ENCODE data around the gene ANKRD31.

Gene ANKRD31

GRCh38 chr5:75192264-75192663, 44.4 kb downstream of the ANKRD31 start:
- TF ChIP-seq CTCF (IDR thresholded peaks at IDR 0.05; ENCODE audit: low read depth, low read length, poor library complexity, severe bottlenecking) (no peak), EZH2phosphoT487 (IDR thresholded peaks at IDR 0.05; ENCODE audit: borderline replicate concordance, low read length) (no peak)
- H4K20me1 ChIP-seq (ENCODE audit: control insufficient read depth, insufficient read depth, low read depth, low read length) = no peaks in the 10 kb centered on the region
- no peaks in the 10 kb centered on the region; the same call in 1 of the 2 replicates for H3K9me2 ChIP-seq (replicated peaks; ENCODE audit: control insufficient read depth, low read length)
- 0 out of 2 replicates have a peak, but pooled peaks cover 3% of the 10 kb centered on the region for H3K27me3 ChIP-seq (ENCODE audit: control insufficient read depth, low read length)
- H3K27ac ChIP-seq (ENCODE audit: low read depth, low read length) = no peak overlapping the region
- H3K4me3 ChIP-seq (ENCODE audit: low read length) = no peak overlapping the region
- no peaks in the 10 kb centered on the region for H3K4me1 ChIP-seq (ENCODE audit: control insufficient read depth, low read length)
- no peaks in the 10 kb centered on the region for H3K79me2 ChIP-seq (ENCODE audit: control insufficient read depth, low read length)
- no peak overlapping the region for H3K4me2 ChIP-seq (ENCODE audit: low read length)
- no peaks in the 10 kb centered on the region for H3K9me3 ChIP-seq (ENCODE audit: control insufficient read depth, insufficient read depth, low read length)
- no peaks in the 10 kb centered on the region for H3K36me3 ChIP-seq (ENCODE audit: control insufficient read depth, low read length)
- no peaks in the 10 kb centered on the region for H3F3A ChIP-seq (ENCODE audit: control insufficient read depth, insufficient read depth)

- H3K4me1 ChIP-seq (ENCODE audit: control insufficient read depth, low read length) = no peaks in the 10 kb centered on the region
- no peaks in the 10 kb centered on the region for H3K36me3 ChIP-seq (ENCODE audit: control insufficient read depth, low read length)
- no peak overlapping the region for H3K27ac ChIP-seq (ENCODE audit: low read depth, low read length)
- no peak overlapping the region for H3K4me2 ChIP-seq (ENCODE audit: low read length)
- H3K4me3 ChIP-seq (ENCODE audit: low read length) = no peak overlapping the region
- H3K9me2 ChIP-seq (replicated peaks; ENCODE audit: control insufficient read depth, low read length) = no peaks in the 10 kb centered on the region
- no peaks in the 10 kb centered on the region for H4K20me1 ChIP-seq (ENCODE audit: control insufficient read depth, insufficient read depth, low read depth, low read length)
- H3K79me2 ChIP-seq (ENCODE audit: control insufficient read depth, low read length) = no peaks in the 10 kb centered on the region
- no peaks in the 10 kb centered on the region for H3K9me3 ChIP-seq (ENCODE audit: control insufficient read depth, insufficient read depth, low read length)
- TF ChIP-seq EZH2phosphoT487 (IDR thresholded peaks at IDR 0.05; ENCODE audit: borderline replicate concordance, low read length) (no peak), CTCF (IDR thresholded peaks at IDR 0.05; ENCODE audit: low read depth, low read length, poor library complexity, severe bottlenecking) (no peak)
- no peaks in the 10 kb centered on the region for H3F3A ChIP-seq (ENCODE audit: control insufficient read depth, insufficient read depth)
- H3K27me3 ChIP-seq (ENCODE audit: control insufficient read depth, low read length) = 0 out of 2 replicates have a peak, but pooled peaks cover 3% of the 10 kb centered on the region
These were observed 46.5 kb downstream of the ANKRD31 start for GRCh38 chr5:75190227-75190626.

GRCh38 chr5:75189353-75189752, 47.3 kb downstream of the ANKRD31 start:
- Histone ChIP-seq H3K4me2 (ENCODE audit: low read length) (no peak overlapping the region), H3K9me2 (replicated peaks; ENCODE audit: control insufficient read depth, low read length) (no peaks in the 10 kb centered on the region), H3K9me3 (ENCODE audit: control insufficient read depth, insufficient read depth, low read length) (no peaks in the 10 kb centered on the region), H4K20me1 (ENCODE audit: control insufficient read depth, insufficient read depth, low read depth, low read length) (no peaks in the 10 kb centered on the region), H3K27me3 (ENCODE audit: control insufficient read depth, low read length) (0 out of 2 replicates have a peak, but pooled peaks cover 3% of the 10 kb centered on the region), H3F3A (ENCODE audit: control insufficient read depth, insufficient read depth) (no peaks in the 10 kb centered on the region), H3K36me3 (ENCODE audit: control insufficient read depth, low read length) (no peaks in the 10 kb centered on the region), H3K27ac (ENCODE audit: low read depth, low read length) (no peak overlapping the region), H3K4me3 (ENCODE audit: low read length) (no peak overlapping the region), H3K4me1 (ENCODE audit: control insufficient read depth, low read length) (no peaks in the 10 kb centered on the region), H3K79me2 (ENCODE audit: control insufficient read depth, low read length) (no peaks in the 10 kb centered on the region)
- TF ChIP-seq EZH2phosphoT487 (IDR thresholded peaks at IDR 0.05; ENCODE audit: borderline replicate concordance, low read length) = no peak
- no peak for TF ChIP-seq CTCF (IDR thresholded peaks at IDR 0.05; ENCODE audit: low read depth, low read length, poor library complexity, severe bottlenecking)
